ENCODE measurements around the gene SERPINE2.

The SERPINE2 gene

DNA sequence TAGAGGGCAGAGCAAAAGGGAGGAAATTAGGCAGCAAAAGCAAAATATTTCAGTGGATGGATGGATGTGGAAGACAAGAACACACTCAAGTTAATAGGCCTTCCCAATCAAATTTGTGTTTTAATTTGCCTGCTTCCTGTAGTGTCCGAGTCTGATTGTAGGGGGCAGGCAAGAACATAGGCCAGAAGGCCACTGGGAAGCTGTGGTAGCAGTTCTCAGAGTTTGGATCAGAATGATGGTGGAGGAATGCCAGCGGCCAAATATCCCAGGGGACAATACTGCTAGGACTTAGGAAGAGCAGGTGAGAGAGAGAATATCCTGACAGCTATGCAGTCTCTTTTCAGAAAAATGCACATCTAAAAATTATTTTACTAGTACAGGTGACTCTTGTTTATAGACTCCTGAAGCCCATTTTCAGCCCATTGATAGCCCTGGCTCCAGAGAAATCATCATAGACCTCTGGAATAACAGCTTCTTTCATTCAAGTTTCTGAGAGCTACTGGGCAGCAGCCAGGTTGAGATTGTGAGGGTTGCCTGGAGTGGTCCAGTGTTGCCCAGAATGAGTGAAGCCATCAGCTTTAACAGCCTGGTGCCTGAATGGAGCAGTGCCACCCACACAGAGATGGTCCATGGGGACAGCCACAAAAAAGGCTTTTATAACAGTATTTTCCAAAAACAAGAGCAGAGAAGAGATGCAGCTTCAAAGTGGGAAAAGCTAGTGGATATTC, 19.1 kb upstream of the SERPINE2 start:
- H3K18ac ChIP-seq (ENCODE audit: low read length) = no peak overlapping the region
- H3K4ac ChIP-seq (ENCODE audit: low read length) = no peak overlapping the region
- H3K27ac ChIP-seq (replicated peaks; ENCODE audit: low read length) = no peak overlapping the region
- no peak overlapping the region for H3K9ac ChIP-seq (ENCODE audit: low read depth, low read length, poor library complexity)
- no peak overlapping the region for H3K23ac ChIP-seq (ENCODE audit: low read depth, low read length, poor library complexity)
- no peak overlapping the region for H2AFZ ChIP-seq (ENCODE audit: low read length)
- H4K91ac ChIP-seq (ENCODE audit: low read depth, low read length, poor library complexity) = no peak overlapping the region
- no peak overlapping the region for H2BK5ac ChIP-seq (ENCODE audit: low read length)
- no peak overlapping the region for H2BK15ac ChIP-seq (ENCODE audit: low read length)
- no peak overlapping the region for H2AK5ac ChIP-seq (ENCODE audit: low read depth, low read length)
- H3K14ac ChIP-seq (ENCODE audit: low read length) = no peak overlapping the region
- H3K4me2 ChIP-seq (ENCODE audit: insufficient read depth, low read length, poor library complexity, severe bottlenecking) = no peak overlapping the region
- no peak overlapping the region for H2BK12ac ChIP-seq (ENCODE audit: low read length)
- peaks cover 0 to 3% (median 0%) of the 10 kb centered on the region in 3 experiments for H3K27me3 ChIP-seq (ENCODE audit: control insufficient read depth in 3 of 3, insufficient read depth in 3 of 3, low read depth in 1 of 3, low read length in 3 of 3)
- no CpG with 5 or more reads among the region's 2 CpGs for WGBS, 2 donors (ENCODE audit: extremely low coverage in 2 of 2, insufficient read length in 2 of 2, insufficient replicate concordance in 1 of 2)
- H3K4me3 ChIP-seq (ENCODE audit: low read length in 2 of 2) = no peak overlapping the region
- no peaks in the 10 kb centered on the region for H3K4me1 ChIP-seq (ENCODE audit: control insufficient read depth in 2 of 2, insufficient read depth in 1 of 2, low read depth in 1 of 2, low read length in 2 of 2)
- H4K8ac ChIP-seq (ENCODE audit: low read depth, low read length) = no peak overlapping the region
- H2BK120ac ChIP-seq (ENCODE audit: low read depth, low read length) = no peak overlapping the region
- no peaks in the 10 kb centered on the region for H3K79me1 ChIP-seq (ENCODE audit: low read depth, low read length)
- H3K9me3 ChIP-seq (replicated peaks in 1 of 2; ENCODE audit: control insufficient read depth in 2 of 2, insufficient read depth in 1 of 2, low read depth in 1 of 2, low read length in 2 of 2) = no peaks in the 10 kb centered on the region
- DNase-seq (ENCODE audit: low spot score) = no peak
- no peaks in the 10 kb centered on the region for H3K36me3 ChIP-seq (replicated peaks in 1 of 2; ENCODE audit: control insufficient read depth in 2 of 2, insufficient read depth in 2 of 2, low read length in 2 of 2)

GRCh38 chr2:224056889-224057288, 17.8 kb upstream of the SERPINE2 start:
- Histone ChIP-seq H4K91ac (ENCODE audit: low read depth, low read length, poor library complexity) (no peak overlapping the region), H3K4me3 (ENCODE audit: low read length in 2 of 2) (no peak overlapping the region), H3K79me1 (ENCODE audit: low read depth, low read length) (no peaks in the 10 kb centered on the region), H3K4me1 (ENCODE audit: control insufficient read depth in 2 of 2, insufficient read depth in 1 of 2, low read depth in 1 of 2, low read length in 2 of 2) (no peaks in the 10 kb centered on the region), H3K4ac (ENCODE audit: low read length) (no peak overlapping the region), H2BK12ac (ENCODE audit: low read length) (no peak overlapping the region), H3K4me2 (ENCODE audit: insufficient read depth, low read length, poor library complexity, severe bottlenecking) (no peak overlapping the region), H3K9me3 (replicated peaks in 1 of 2; ENCODE audit: control insufficient read depth in 2 of 2, insufficient read depth in 1 of 2, low read depth in 1 of 2, low read length in 2 of 2) (no peaks in the 10 kb centered on the region), H3K27ac (replicated peaks; ENCODE audit: low read length) (no peak overlapping the region), H2AFZ (ENCODE audit: low read length) (no peak overlapping the region), H3K27me3 (ENCODE audit: control insufficient read depth in 3 of 3, insufficient read depth in 3 of 3, low read depth in 1 of 3, low read length in 3 of 3) (peaks cover 0 to 3% (median 0%) of the 10 kb centered on the region in 3 experiments), H3K23ac (ENCODE audit: low read depth, low read length, poor library complexity) (no peak overlapping the region), H2BK120ac (ENCODE audit: low read depth, low read length) (no peak overlapping the region), H3K14ac (ENCODE audit: low read length) (no peak overlapping the region), H2BK5ac (ENCODE audit: low read length) (no peak overlapping the region), H3K18ac (ENCODE audit: low read length) (no peak overlapping the region), H2AK5ac (ENCODE audit: low read depth, low read length) (no peak overlapping the region), H3K36me3 (replicated peaks in 1 of 2; ENCODE audit: control insufficient read depth in 2 of 2, insufficient read depth in 2 of 2, low read length in 2 of 2) (no peaks in the 10 kb centered on the region), H4K8ac (ENCODE audit: low read depth, low read length) (no peak overlapping the region), H3K9ac (ENCODE audit: low read depth, low read length, poor library complexity) (no peak overlapping the region), H2BK15ac (ENCODE audit: low read length) (no peak overlapping the region)
- no CpG with 5 or more reads among the region's 1 CpG for WGBS, 2 donors (ENCODE audit: extremely low coverage in 2 of 2, insufficient read length in 2 of 2, insufficient replicate concordance in 1 of 2)
- DNase-seq (ENCODE audit: low spot score) = no peak

GRCh38 chr2:224055101-224055500, 16.0 kb upstream of the SERPINE2 start:
- H3K9ac ChIP-seq (ENCODE audit: low read depth, low read length, poor library complexity) = no peak overlapping the region
- H3K9me3 ChIP-seq (replicated peaks in 1 of 2; ENCODE audit: control insufficient read depth in 2 of 2, insufficient read depth in 1 of 2, low read depth in 1 of 2, low read length in 2 of 2) = no peaks in the 10 kb centered on the region
- no peak overlapping the region for H3K14ac ChIP-seq (ENCODE audit: low read length)
- H2AK5ac ChIP-seq (ENCODE audit: low read depth, low read length) = no peak overlapping the region
- DNase-seq (ENCODE audit: low spot score) = no peak
- H3K4ac ChIP-seq (ENCODE audit: low read length) = no peak overlapping the region
- H3K4me1 ChIP-seq (ENCODE audit: control insufficient read depth in 2 of 2, insufficient read depth in 1 of 2, low read depth in 1 of 2, low read length in 2 of 2) = no peaks in the 10 kb centered on the region
- H4K8ac ChIP-seq (ENCODE audit: low read depth, low read length) = no peak overlapping the region
- no peaks in the 10 kb centered on the region for H3K36me3 ChIP-seq (replicated peaks in 1 of 2; ENCODE audit: control insufficient read depth in 2 of 2, insufficient read depth in 2 of 2, low read length in 2 of 2)
- no CpG with 5 or more reads among the region's 3 CpGs for WGBS, 2 donors (ENCODE audit: extremely low coverage in 2 of 2, insufficient read length in 2 of 2, insufficient replicate concordance in 1 of 2)
- H3K4me2 ChIP-seq (ENCODE audit: insufficient read depth, low read length, poor library complexity, severe bottlenecking) = no peak overlapping the region
- H3K18ac ChIP-seq (ENCODE audit: low read length) = no peak overlapping the region
- no peaks in the 10 kb centered on the region for H3K79me1 ChIP-seq (ENCODE audit: low read depth, low read length)
- no peak overlapping the region for H3K27ac ChIP-seq (replicated peaks; ENCODE audit: low read length)
- no peak overlapping the region for H4K91ac ChIP-seq (ENCODE audit: low read depth, low read length, poor library complexity)
- no peaks in the 10 kb centered on the region for H3K27me3 ChIP-seq (ENCODE audit: control insufficient read depth in 3 of 3, insufficient read depth in 3 of 3, low read depth in 1 of 3, low read length in 3 of 3)
- no peak overlapping the region for H2BK120ac ChIP-seq (ENCODE audit: low read depth, low read length)
- no peak overlapping the region for H2BK12ac ChIP-seq (ENCODE audit: low read length)
- H2BK5ac ChIP-seq (ENCODE audit: low read length) = no peak overlapping the region
- H3K4me3 ChIP-seq (ENCODE audit: low read length in 2 of 2) = no peak overlapping the region
- no peak overlapping the region for H2BK15ac ChIP-seq (ENCODE audit: low read length)
- no peak overlapping the region for H2AFZ ChIP-seq (ENCODE audit: low read length)
- H3K23ac ChIP-seq (ENCODE audit: low read depth, low read length, poor library complexity) = no peak overlapping the region

DNA sequence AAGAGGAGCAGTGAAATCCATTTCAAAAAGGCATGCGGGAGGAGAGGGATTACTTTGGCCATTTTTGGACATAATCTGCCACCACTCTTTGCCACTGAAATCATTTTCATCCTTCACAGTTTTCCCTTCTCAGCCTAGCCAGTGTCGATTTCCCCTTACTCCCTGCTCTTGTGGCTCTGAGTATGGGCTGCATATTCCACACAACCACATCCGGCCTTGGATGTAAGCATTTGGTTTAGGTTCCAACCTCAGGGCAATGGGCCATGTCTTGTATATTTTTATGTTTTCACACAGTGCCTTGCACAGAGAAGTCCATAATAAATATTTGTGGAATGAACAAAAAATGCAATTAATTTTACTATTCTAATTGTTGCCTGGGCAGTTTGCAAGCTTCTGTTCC, 7.7 kb upstream of the SERPINE2 start:
- H3K23ac ChIP-seq (ENCODE audit: low read depth, low read length, poor library complexity) = no peak overlapping the region
- peaks cover 0 to 19% (median 0%) of the 10 kb centered on the region in 3 experiments for H3K27me3 ChIP-seq (ENCODE audit: control insufficient read depth in 3 of 3, insufficient read depth in 3 of 3, low read depth in 1 of 3, low read length in 3 of 3)
- no peak overlapping the region for H3K14ac ChIP-seq (ENCODE audit: low read length)
- H3K79me1 ChIP-seq (ENCODE audit: low read depth, low read length) = no peaks in the 10 kb centered on the region
- H2BK5ac ChIP-seq (ENCODE audit: low read length) = no peak overlapping the region
- DNase-seq (ENCODE audit: low spot score) = no peak
- no peaks in the 10 kb centered on the region for H3K36me3 ChIP-seq (replicated peaks in 1 of 2; ENCODE audit: control insufficient read depth in 2 of 2, insufficient read depth in 2 of 2, low read length in 2 of 2)
- no peak overlapping the region for H2BK15ac ChIP-seq (ENCODE audit: low read length)
- no peak overlapping the region for H2BK120ac ChIP-seq (ENCODE audit: low read depth, low read length)
- no peak overlapping the region for H2AK5ac ChIP-seq (ENCODE audit: low read depth, low read length)
- H2AFZ ChIP-seq (ENCODE audit: low read length) = no peak overlapping the region
- H4K91ac ChIP-seq (ENCODE audit: low read depth, low read length, poor library complexity) = no peak overlapping the region
- H3K27ac ChIP-seq (replicated peaks; ENCODE audit: low read length) = no peak overlapping the region
- H3K4ac ChIP-seq (ENCODE audit: low read length) = no peak overlapping the region
- H3K9ac ChIP-seq (ENCODE audit: low read depth, low read length, poor library complexity) = no peak overlapping the region
- H2BK12ac ChIP-seq (ENCODE audit: low read length) = no peak overlapping the region
- H3K9me3 ChIP-seq (replicated peaks in 1 of 2; ENCODE audit: control insufficient read depth in 2 of 2, insufficient read depth in 1 of 2, low read depth in 1 of 2, low read length in 2 of 2) = no peaks in the 10 kb centered on the region
- no peak overlapping the region for H3K4me3 ChIP-seq (ENCODE audit: low read length in 2 of 2)
- H3K4me1 ChIP-seq (ENCODE audit: control insufficient read depth in 2 of 2, insufficient read depth in 1 of 2, low read depth in 1 of 2, low read length in 2 of 2) = no peaks in the 10 kb centered on the region
- H3K18ac ChIP-seq (ENCODE audit: low read length) = no peak overlapping the region
- no peak overlapping the region for H4K8ac ChIP-seq (ENCODE audit: low read depth, low read length)
- WGBS, 2 donors (ENCODE audit: extremely low coverage in 2 of 2, insufficient read length in 2 of 2, insufficient replicate concordance in 1 of 2) = no CpG with 5 or more reads among the region's 3 CpGs
- H3K4me2 ChIP-seq (ENCODE audit: insufficient read depth, low read length, poor library complexity, severe bottlenecking) = no peak overlapping the region
